ENCODE measurements around the gene GLOD5.

DNA sequence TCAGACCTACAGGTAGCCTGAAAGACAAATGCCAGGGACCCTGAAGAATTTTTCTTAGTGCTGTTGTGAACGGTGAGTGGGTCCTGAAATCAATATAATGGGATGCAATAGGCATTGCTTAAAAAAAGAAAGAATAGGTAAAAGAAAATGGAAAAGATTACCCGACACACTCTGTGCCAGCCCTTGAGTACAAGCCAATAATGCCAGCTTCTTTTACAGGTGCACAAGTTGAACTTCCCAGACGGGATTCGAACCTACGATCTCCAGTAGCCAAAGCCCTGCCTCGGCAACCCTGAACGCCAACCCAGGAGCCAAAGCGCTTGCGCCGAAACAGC is 24.7 kb upstream of the GLOD5 start:
- no peak for TF ChIP-seq POLR2A (IDR thresholded peaks at IDR 0.05; ENCODE audit: low read length)
- TF ChIP-seq, protein P1, sequence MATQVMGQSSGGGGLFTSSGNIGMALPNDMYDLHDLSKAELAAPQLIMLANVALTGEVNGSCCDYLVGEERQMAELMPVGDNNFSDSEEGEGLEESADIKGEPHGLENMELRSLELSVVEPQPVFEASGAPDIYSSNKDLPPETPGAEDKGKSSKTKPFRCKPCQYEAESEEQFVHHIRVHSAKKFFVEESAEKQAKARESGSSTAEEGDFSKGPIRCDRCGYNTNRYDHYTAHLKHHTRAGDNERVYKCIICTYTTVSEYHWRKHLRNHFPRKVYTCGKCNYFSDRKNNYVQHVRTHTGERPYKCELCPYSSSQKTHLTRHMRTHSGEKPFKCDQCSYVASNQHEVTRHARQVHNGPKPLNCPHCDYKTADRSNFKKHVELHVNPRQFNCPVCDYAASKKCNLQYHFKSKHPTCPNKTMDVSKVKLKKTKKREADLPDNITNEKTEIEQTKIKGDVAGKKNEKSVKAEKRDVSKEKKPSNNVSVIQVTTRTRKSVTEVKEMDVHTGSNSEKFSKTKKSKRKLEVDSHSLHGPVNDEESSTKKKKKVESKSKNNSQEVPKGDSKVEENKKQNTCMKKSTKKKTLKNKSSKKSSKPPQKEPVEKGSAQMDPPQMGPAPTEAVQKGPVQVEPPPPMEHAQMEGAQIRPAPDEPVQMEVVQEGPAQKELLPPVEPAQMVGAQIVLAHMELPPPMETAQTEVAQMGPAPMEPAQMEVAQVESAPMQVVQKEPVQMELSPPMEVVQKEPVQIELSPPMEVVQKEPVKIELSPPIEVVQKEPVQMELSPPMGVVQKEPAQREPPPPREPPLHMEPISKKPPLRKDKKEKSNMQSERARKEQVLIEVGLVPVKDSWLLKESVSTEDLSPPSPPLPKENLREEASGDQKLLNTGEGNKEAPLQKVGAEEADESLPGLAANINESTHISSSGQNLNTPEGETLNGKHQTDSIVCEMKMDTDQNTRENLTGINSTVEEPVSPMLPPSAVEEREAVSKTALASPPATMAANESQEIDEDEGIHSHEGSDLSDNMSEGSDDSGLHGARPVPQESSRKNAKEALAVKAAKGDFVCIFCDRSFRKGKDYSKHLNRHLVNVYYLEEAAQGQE (IDR thresholded peaks at IDR 0.05): no peak
- no peak for TF ChIP-seq SMC3 (IDR thresholded peaks at IDR 0.05)
- no peak for TF ChIP-seq BHLHE40 (IDR thresholded peaks at IDR 0.05; ENCODE audit: low read depth, low read length)
- TF ChIP-seq, protein P2, sequence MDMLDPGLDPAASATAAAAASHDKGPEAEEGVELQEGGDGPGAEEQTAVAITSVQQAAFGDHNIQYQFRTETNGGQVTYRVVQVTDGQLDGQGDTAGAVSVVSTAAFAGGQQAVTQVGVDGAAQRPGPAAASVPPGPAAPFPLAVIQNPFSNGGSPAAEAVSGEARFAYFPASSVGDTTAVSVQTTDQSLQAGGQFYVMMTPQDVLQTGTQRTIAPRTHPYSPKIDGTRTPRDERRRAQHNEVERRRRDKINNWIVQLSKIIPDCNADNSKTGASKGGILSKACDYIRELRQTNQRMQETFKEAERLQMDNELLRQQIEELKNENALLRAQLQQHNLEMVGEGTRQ (IDR thresholded peaks at IDR 0.05): no peak
- TF ChIP-seq, protein P3, sequence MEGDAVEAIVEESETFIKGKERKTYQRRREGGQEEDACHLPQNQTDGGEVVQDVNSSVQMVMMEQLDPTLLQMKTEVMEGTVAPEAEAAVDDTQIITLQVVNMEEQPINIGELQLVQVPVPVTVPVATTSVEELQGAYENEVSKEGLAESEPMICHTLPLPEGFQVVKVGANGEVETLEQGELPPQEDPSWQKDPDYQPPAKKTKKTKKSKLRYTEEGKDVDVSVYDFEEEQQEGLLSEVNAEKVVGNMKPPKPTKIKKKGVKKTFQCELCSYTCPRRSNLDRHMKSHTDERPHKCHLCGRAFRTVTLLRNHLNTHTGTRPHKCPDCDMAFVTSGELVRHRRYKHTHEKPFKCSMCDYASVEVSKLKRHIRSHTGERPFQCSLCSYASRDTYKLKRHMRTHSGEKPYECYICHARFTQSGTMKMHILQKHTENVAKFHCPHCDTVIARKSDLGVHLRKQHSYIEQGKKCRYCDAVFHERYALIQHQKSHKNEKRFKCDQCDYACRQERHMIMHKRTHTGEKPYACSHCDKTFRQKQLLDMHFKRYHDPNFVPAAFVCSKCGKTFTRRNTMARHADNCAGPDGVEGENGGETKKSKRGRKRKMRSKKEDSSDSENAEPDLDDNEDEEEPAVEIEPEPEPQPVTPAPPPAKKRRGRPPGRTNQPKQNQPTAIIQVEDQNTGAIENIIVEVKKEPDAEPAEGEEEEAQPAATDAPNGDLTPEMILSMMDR (IDR thresholded peaks at IDR 0.05): no peak
- no peak for TF ChIP-seq RAD21 (conservative IDR thresholded peaks at IDR 0.05 in 1 of 2, IDR thresholded peaks at IDR 0.05 in 1 of 2)
- TF ChIP-seq ESRRA (IDR thresholded peaks at IDR 0.05; ENCODE audit: borderline replicate concordance, low read length): no peak
- no peak for TF ChIP-seq EHMT2 (IDR thresholded peaks at IDR 0.05; ENCODE audit: low read depth)
- no peak for TF ChIP-seq HOXB5 (CRISPR knock-in tag; IDR thresholded peaks at IDR 0.05)
